Epithelial cell of proximal tubule (primary cell): ENCODE results near the gene CIAO2B. TPM values are rescaled to one million over a fixed set of nuclear protein-coding genes. Genes with fewer than 3 reads are reported as not detected.

Experiments
- DNase-seq: peaks from one replicate; pipeline ENCODE4 v3.0.0-alpha.2; 2011; ENCODE audit warnings: low read depth
- H3K4me3 ChIP-seq: 2 replicates; pipeline ENCODE4 v1.5.1; 2011; ENCODE audit warnings: low read depth, mild to moderate bottlenecking, low read length
- total RNA-seq: library from RNA; depleted of rRNA; stranded (reverse); fragments of >200 nt; gene quantifications from 2 replicates; pipeline ENCODE4 v1.2.3, GENCODE V29; 2015
- TF ChIP-seq, protein P1 (sequence below): conservative IDR thresholded peaks from 2 replicates; pipeline ENCODE4 v1.5.1; 2012; ENCODE audit warnings: low read depth, mild to moderate bottlenecking, low read length

Gene CIAO2B
- total RNA-seq, 1 donor from 2014 or later, result 123 TPM

DNA sequence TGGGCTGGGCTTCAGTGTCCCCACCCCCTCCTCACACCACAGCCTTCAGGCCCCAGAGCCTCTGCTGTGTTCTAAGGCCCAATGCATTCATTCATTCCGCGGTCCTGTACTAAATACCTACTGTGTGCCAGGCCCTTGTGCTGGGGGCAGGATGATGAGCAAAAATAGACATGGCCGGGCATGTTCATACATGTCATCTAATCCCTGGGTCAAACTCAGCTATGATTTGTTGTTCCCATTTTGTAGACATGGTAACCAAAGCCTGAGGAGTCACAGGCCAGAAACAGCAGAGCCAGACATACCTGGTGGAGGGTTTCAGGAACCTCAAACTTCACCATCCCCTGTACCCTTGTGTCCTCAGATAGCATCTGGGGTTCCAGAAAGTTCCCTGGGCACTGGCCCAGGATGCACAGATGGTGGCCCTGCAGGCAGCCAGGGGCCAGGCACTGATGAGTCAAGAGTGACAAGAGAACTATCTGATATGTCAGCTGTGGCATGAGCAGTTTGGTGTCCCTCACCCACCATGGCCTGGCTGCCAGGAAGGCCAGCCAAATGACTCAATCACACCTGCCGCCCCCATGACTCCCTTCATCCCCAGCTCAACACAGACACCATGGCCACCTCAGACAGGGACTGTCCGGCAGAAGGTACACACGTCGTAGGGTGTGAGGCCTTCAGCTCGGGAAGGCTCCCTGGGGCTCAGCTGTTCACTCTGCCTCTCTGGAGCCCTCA is 6.1 kb downstream of the CIAO2B start:
- no peak overlapping the region for H3K4me3 ChIP-seq
- DNase-seq, result no peak
- TF ChIP-seq, protein P1, sequence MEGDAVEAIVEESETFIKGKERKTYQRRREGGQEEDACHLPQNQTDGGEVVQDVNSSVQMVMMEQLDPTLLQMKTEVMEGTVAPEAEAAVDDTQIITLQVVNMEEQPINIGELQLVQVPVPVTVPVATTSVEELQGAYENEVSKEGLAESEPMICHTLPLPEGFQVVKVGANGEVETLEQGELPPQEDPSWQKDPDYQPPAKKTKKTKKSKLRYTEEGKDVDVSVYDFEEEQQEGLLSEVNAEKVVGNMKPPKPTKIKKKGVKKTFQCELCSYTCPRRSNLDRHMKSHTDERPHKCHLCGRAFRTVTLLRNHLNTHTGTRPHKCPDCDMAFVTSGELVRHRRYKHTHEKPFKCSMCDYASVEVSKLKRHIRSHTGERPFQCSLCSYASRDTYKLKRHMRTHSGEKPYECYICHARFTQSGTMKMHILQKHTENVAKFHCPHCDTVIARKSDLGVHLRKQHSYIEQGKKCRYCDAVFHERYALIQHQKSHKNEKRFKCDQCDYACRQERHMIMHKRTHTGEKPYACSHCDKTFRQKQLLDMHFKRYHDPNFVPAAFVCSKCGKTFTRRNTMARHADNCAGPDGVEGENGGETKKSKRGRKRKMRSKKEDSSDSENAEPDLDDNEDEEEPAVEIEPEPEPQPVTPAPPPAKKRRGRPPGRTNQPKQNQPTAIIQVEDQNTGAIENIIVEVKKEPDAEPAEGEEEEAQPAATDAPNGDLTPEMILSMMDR, result no peak

DNA sequence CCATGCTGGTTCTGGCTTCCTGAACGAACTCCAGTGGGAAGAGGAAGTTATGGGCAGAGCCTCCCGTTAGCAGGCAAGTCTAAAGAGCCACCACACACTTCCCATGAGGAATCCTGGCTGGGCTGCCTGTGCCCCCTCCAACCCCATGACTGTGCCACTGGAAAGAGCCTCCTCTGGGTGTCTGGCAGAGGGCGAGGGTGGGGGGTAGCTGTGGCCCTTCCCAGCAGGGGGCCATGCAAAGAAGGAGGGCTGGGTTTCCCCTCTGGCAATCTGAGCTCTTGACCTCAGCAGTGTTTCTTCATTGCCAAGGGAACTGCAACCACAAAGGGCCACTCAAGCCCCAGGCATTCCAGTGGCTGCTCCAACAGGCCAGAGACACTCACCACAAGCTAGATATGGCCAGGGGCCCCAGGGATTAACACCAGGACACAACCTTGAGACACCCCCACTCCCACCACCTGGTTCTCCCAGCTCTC is 7.2 kb downstream of the CIAO2B start:
- peak; percentile 83 for DNase-seq
- TF ChIP-seq, protein P1, result peak; percentile 20
- H3K4me3 ChIP-seq, result no peak overlapping the region

DNA sequence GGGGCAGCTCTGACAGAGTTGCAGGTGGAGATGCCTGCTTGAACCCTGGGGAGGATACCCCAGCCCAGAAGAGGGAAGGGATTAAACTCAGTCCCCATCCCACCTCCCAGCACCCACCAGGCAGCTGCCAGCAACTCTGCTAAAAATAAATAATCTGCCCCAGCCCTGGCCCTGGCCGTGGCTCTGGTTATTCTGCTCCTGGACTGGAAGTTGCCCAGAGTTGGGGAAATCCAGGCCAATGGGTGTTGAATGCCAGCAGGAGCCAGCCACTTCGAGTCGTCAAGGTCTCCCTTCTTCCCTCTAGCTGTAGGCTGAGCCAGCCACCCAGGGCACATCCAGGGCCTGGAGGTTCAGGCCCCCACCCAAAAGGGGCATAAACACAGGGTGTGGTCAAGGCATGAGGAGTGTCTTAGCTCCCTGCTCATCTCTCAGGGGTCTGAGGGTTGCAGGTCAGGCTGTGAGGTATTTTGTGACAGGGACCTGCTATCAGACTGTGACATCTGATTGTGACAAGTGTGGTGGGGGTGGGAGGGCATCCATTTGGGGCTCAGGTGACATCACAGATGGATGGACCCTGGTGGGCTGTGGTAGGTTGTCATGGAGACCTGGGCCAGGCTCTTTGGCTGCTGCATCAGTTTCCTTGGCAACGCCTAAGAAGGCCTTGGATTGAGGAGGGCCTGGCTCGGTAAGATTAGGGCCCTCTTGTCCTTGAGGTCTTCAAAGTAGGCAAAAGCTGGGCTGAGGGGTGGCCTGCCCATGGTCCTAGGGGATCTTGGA is 7.8 kb downstream of the CIAO2B start:
- no peak overlapping the region for H3K4me3 ChIP-seq
- DNase-seq, result no peak
- TF ChIP-seq, protein P1, result no peak

DNA sequence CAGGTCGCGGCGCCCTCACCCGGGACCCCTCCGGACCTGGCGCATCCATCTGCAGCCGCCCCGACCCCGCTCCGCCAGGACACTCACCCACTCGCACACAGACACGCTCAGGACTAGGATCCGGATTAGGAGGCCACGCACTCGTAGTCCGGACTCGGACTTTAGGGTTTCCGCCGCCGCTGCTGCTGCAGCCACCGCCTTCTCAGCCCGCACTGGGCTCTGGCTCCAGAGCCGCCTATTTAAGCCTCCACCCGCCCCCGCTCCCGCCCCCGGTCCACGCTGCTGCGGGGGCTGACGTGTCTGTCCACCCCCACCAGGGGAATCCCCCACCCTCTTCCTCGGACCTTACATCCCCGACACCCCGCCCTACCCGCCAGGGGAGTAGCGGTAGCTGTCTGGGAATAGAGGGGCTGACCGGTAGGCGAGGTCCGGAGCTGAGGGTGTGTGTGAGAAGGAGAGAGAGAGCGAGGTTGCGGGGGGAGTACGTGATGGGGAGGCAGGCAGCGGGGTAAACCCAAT is 8.8 kb downstream of the CIAO2B start, which contains the start of gene RRAD:
RRAD (minus strand) TSS at position 214 of the 519 bp plus-strand sequence. CDS start 356 bp downstream, outside the sequence.
- H3K4me3 ChIP-seq, result peak within 1 kb of the TSS; percentile 69
- DNase-seq, result no peak
- TF ChIP-seq, protein P1, result no peak

DNA sequence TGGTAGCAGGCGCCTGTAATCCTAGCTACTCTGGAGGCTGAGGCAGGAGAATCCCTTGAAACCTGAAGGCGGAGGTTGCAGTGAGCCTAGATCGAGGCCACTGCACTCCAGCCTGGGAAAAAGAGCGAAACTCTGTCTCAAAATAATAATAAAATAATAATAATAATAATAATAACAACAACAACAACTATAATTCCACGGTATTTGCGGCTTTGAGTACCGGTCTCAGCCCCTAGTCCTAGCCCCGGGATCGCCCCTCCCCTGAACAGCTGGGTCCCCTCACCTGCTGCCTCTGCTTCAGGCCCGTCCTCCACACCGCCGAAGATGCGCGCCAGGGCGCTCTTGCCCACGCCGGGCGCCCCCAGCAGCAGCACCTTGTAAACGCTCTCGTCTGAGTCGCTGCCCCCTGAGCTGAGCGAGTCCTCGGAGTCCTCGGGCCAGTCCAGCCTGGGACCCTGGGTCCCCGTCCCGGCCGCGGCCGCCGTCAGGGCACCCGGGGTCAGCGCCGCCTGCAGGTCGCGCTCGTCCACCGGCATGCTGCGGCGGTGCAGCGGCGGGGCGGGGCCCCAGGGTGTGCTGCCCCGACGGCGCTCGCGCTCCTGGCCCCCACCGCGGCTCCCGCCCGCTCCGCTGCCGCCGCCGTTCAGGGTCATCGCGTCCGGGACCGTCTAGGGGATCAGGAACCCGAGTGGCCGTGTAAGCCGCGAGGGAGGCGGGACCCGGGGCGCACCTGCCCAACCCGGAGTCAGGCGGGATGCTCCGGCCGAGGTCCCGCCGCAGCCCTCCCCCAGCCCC is 9.5 kb downstream of the CIAO2B start:
- H3K4me3 ChIP-seq, result peak overlapping the region; percentile 69
- no peak for DNase-seq
- TF ChIP-seq, protein P1, result peak; percentile 44

DNA sequence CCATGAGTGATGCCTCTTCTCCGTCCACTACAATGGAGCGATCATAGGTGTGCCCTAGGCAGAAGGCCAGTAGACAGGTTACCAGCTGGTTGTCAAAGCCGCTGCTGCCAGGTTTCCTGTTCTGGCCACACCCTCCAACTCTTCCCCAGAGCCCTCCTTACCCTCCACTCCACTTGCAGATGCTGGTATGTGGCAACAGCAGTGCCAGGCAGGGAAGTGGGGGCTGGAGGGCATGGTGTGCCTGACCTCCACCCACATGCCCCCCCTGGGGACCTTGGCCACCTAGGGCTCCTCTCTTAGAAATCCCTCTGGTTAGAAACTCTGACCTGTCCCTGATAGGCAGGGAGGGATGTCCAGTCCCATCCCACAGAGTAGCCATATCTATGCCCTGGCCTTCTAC is 10.3 kb downstream of the CIAO2B start:
- TF ChIP-seq, protein P1, result no peak
- DNase-seq, result no peak
- peak overlapping the region; percentile 69 for H3K4me3 ChIP-seq
